HepG2 (cell line): ENCODE data around the gene KRTAP1-5. TPM values are rescaled to one million over a fixed set of nuclear protein-coding genes. Genes with fewer than 3 reads are reported as not detected.
A peak's percentile ranks its signal among the peaks of the same experiment; 100 is the strongest.

Experiments
- E2F2 ChIP-seq: sonication (generic); formaldehyde crosslinking; IDR thresholded peaks from 2 replicates; pipeline ENCODE4 v1.4.0; 2020; ENCODE audit warnings: missing genetic modification reagents, borderline replicate concordance
- EED ChIP-seq: sonication (generic); formaldehyde crosslinking; IDR thresholded peaks from 2 replicates; pipeline ENCODE4 v1.5.0; 2020; ENCODE audit warnings: mild to moderate bottlenecking, missing genetic modification reagents
- FOXO1 ChIP-seq: sonication (generic); formaldehyde crosslinking; IDR thresholded peaks from 2 replicates; pipeline ENCODE4 v1.4.0; 2020; ENCODE audit warnings: missing genetic modification reagents
- HINFP ChIP-seq: sonication (generic); formaldehyde crosslinking; IDR thresholded peaks from 2 replicates; pipeline ENCODE4 v1.4.0; 2020; ENCODE audit warnings: low read depth, mild to moderate bottlenecking, missing genetic modification reagents
- KAT8 ChIP-seq: IDR thresholded peaks from 2 replicates; pipeline ENCODE4 v1.6.1; 2016; ENCODE audit warnings: missing genetic modification reagents, missing compliant biosample characterization
- KLF11 ChIP-seq: IDR thresholded peaks from 2 replicates; pipeline ENCODE4 v1.6.1; 2016; ENCODE audit warnings: missing compliant biosample characterization
- KLF13 ChIP-seq: sonication (generic); formaldehyde crosslinking; IDR thresholded peaks from 2 replicates; pipeline ENCODE4 v1.4.0; 2020; ENCODE audit warnings: mild to moderate bottlenecking, missing genetic modification reagents
- MBNL3 ChIP-seq: fragments of 250-450 bp; sonication (Bioruptor Pico); conservative IDR thresholded peaks from 2 replicates; pipeline ENCODE4 v1.8.0; 2022; ENCODE audit warnings: mild to moderate bottlenecking, inconsistent platforms
- MYC ChIP-seq: sonication (generic); formaldehyde crosslinking; IDR thresholded peaks from 2 replicates; pipeline ENCODE4 v1.9.0; 2021; ENCODE audit warnings: missing genetic modification reagents, borderline replicate concordance
- SATB2 ChIP-seq: sonication (generic); formaldehyde crosslinking; IDR thresholded peaks from 2 replicates; pipeline ENCODE4 v1.5.0; 2020; ENCODE audit warnings: missing genetic modification reagents
- SETDB1 ChIP-seq: sonication (generic); formaldehyde crosslinking; IDR thresholded peaks from 2 replicates; pipeline ENCODE4 v1.5.1; 2020; ENCODE audit warnings: missing genetic modification reagents, mild to moderate bottlenecking, borderline replicate concordance
- SRSF9 ChIP-seq: fragments of 200-400 bp; formaldehyde crosslinking; IDR thresholded peaks from 2 replicates; pipeline ENCODE4 v1.6.1; 2018; ENCODE audit warnings: borderline replicate concordance, mild to moderate bottlenecking, low read depth, low read length; ENCODE audit not compliant: insufficient read depth, poor library complexity, severe bottlenecking
- ZBTB25 ChIP-seq: IDR thresholded peaks from 2 replicates; pipeline ENCODE4 v1.6.1; 2018; ENCODE audit warnings: missing genetic modification reagents
- ZBTB43 ChIP-seq: sonication (generic); formaldehyde crosslinking; conservative IDR thresholded peaks from 2 replicates; pipeline ENCODE4 v1.4.0; 2020; ENCODE audit warnings: missing genetic modification reagents
- ZFX ChIP-seq: sonication (generic); formaldehyde crosslinking; IDR thresholded peaks from 2 replicates; pipeline ENCODE4 v1.4.0; 2020; ENCODE audit warnings: mild to moderate bottlenecking, low read depth, missing genetic modification reagents, moderate library complexity
- ZMAT3 ChIP-seq: sonication (generic); formaldehyde crosslinking; conservative IDR thresholded peaks from 2 replicates; pipeline ENCODE4 v1.7.0; 2021; ENCODE audit warnings: missing genetic modification reagents
- ZNF33A ChIP-seq: sonication (generic); formaldehyde crosslinking; IDR thresholded peaks from 2 replicates; pipeline ENCODE4 v1.5.1; 2020; ENCODE audit warnings: missing genetic modification reagents, mild to moderate bottlenecking, moderate library complexity, borderline replicate concordance
- ZNF33B ChIP-seq: sonication (generic); formaldehyde crosslinking; IDR thresholded peaks from 2 replicates; pipeline ENCODE4 v1.5.1; 2020; ENCODE audit warnings: mild to moderate bottlenecking, missing genetic modification reagents
- ZNF34 ChIP-seq: sonication (generic); formaldehyde crosslinking; IDR thresholded peaks from 2 replicates; pipeline ENCODE4 v1.4.0; 2020; ENCODE audit warnings: mild to moderate bottlenecking, missing genetic modification reagents, borderline replicate concordance
- ZNF501 ChIP-seq: sonication (generic); formaldehyde crosslinking; IDR thresholded peaks from 2 replicates; pipeline ENCODE4 v1.5.1; 2020; ENCODE audit warnings: mild to moderate bottlenecking, moderate library complexity, missing genetic modification reagents
- ZNF530 ChIP-seq: sonication (generic); formaldehyde crosslinking; IDR thresholded peaks from 2 replicates; pipeline ENCODE4 v1.5.0; 2020; ENCODE audit warnings: low read depth, mild to moderate bottlenecking, missing genetic modification reagents
- ZNF576 ChIP-seq: sonication (generic); formaldehyde crosslinking; IDR thresholded peaks from 2 replicates; pipeline ENCODE4 v1.4.0; 2020; ENCODE audit warnings: mild to moderate bottlenecking, missing genetic modification reagents
- ZNF605 ChIP-seq: sonication (generic); formaldehyde crosslinking; IDR thresholded peaks from 2 replicates; pipeline ENCODE4 v1.8.0; 2022; ENCODE audit warnings: mild to moderate bottlenecking, missing genetic modification reagents
- ZNF670 ChIP-seq: sonication (generic); formaldehyde crosslinking; IDR thresholded peaks from 2 replicates; pipeline ENCODE4 v1.8.0; 2022; ENCODE audit warnings: mild to moderate bottlenecking, missing genetic modification reagents, borderline replicate concordance
- ZNF75D ChIP-seq: sonication (generic); formaldehyde crosslinking; IDR thresholded peaks from 2 replicates; pipeline ENCODE4 v1.8.1; 2023; ENCODE audit warnings: missing genetic modification reagents, mild to moderate bottlenecking, borderline replicate concordance
- ZNF766 ChIP-seq: sonication (generic); formaldehyde crosslinking; IDR thresholded peaks from 2 replicates; pipeline ENCODE4 v1.5.0; 2020; ENCODE audit warnings: missing genetic modification reagents, borderline replicate concordance
- ZNF883 ChIP-seq: sonication (generic); formaldehyde crosslinking; IDR thresholded peaks from 2 replicates; pipeline ENCODE4 v1.5.1; 2020; ENCODE audit warnings: mild to moderate bottlenecking, missing genetic modification reagents; ENCODE audit errors: not compliant biosample characterization
- polyA plus RNA-seq, 8 experiments: library from polyadenylated mRNA; depleted of rRNA in 3 of 8; stranded (reverse) in 7 of 8; unstranded in 1 of 8; fragments of >200 nt; fragmentation: Illumina TruSeq in 4 of 8; extraction: Trizol in 4 of 8; gene quantifications; 2 replicates each; pipeline versions ENCODE4 v1.2.1 to v1.2.3, GENCODE V29; 2011 to 2016; ENCODE audit warnings: low read depth in 4 of 8, missing spikeins in 1 of 8, mixed read lengths in 1 of 8; ENCODE audit not compliant: insufficient read depth in 1 of 8
- total RNA-seq, 5 experiments: library from RNA; depleted of rRNA; stranded (reverse); fragments of >200 nt; fragmentation: Illumina TruSeq; extraction: Trizol; gene quantifications; 2 replicates each; pipeline ENCODE4 v1.2.3, GENCODE V29; 2016; ENCODE audit warnings: low read depth in 1 of 5

The KRTAP1-5 gene
- total and polyA plus RNA-seq, 2 of the 13 experiments (the other 11 are each of a cell fraction or from before 2014, with no cell fraction given), result 0.09 TPM; not detected in 1

- TF ChIP-seq MYC, result no peak
- TF ChIP-seq ZNF75D (CRISPR knock-in tag), result no peak
- TF ChIP-seq ZNF33B, result no peak
- peak; percentile 80 for TF ChIP-seq ZBTB25 (CRISPR knock-in tag)
- TF ChIP-seq ZNF605, result no peak
- 0 out of 2 replicates have a peak, but pooled peaks have one; percentile 43 for TF ChIP-seq ZBTB43 (CRISPR knock-in tag)
- no peak for TF ChIP-seq E2F2 (CRISPR knock-in tag)
- no peak for TF ChIP-seq SRSF9
- no peak for TF ChIP-seq ZNF501 (CRISPR knock-in tag)
- no peak for TF ChIP-seq ZNF34
- TF ChIP-seq HINFP (CRISPR knock-in tag), result no peak
- no peak for TF ChIP-seq ZNF766 (CRISPR knock-in tag)
- TF ChIP-seq FOXO1, result peak; percentile 71; the same call in 1 of the 2 replicates
- no peak for TF ChIP-seq ZNF576 (CRISPR knock-in tag)
- TF ChIP-seq ZFX (CRISPR knock-in tag), result no peak; the same call in 1 of the 2 replicates
- no peak for TF ChIP-seq MBNL3 (CRISPR knock-in tag)
- TF ChIP-seq ZMAT3 (CRISPR knock-in tag), result no peak
- no peak for TF ChIP-seq KLF11 (CRISPR knock-in tag)
- TF ChIP-seq SATB2, result peak; percentile 95
- TF ChIP-seq ZNF33A (CRISPR knock-in tag), result no peak
- TF ChIP-seq ZNF670, result no peak
- no peak for TF ChIP-seq ZNF883
- no peak for TF ChIP-seq ZNF530 (CRISPR knock-in tag)
- no peak for TF ChIP-seq SETDB1 (CRISPR knock-in tag)
- TF ChIP-seq KAT8, result peak; percentile 63
- no peak for TF ChIP-seq KLF13 (CRISPR knock-in tag)
- TF ChIP-seq EED (CRISPR knock-in tag), result no peak
Measured at GRCh38 chr17:41009301-41009760, 17.7 kb downstream of the KRTAP1-5 start (continued).
